Caki2 (cell line): Measurements from ENCODE around the gene MRPS18B. TPM values are rescaled to one million over a fixed set of nuclear protein-coding genes. Genes with fewer than 3 reads are reported as not detected.
A peak's percentile ranks its signal among the peaks of the same experiment; 100 is the strongest.

Experiments used
- DNase-seq: peaks from one replicate; pipeline ENCODE4 v3.0.0-alpha.2; 2015; ENCODE audit warnings: low read depth
- in situ Hi-C: cut with HindIII; loops from 2 replicates; pipeline ENCODE4 v1.10.0; 2016; ENCODE audit warnings: low sequenced_read_pairs, low pct_unique_long_range_greater_than_20kb, mixed read lengths
- total RNA-seq: library from RNA; depleted of rRNA; stranded (reverse); fragments of >200 nt; shearing (Covaris generic); gene quantifications from 2 replicates; pipeline ENCODE4 v1.2.3, GENCODE V29; 2014; ENCODE audit warnings: low replicate concordance

Gene MRPS18B
- total RNA-seq, 1 experiment from 2014 or later: 61.1 TPM

DNA sequence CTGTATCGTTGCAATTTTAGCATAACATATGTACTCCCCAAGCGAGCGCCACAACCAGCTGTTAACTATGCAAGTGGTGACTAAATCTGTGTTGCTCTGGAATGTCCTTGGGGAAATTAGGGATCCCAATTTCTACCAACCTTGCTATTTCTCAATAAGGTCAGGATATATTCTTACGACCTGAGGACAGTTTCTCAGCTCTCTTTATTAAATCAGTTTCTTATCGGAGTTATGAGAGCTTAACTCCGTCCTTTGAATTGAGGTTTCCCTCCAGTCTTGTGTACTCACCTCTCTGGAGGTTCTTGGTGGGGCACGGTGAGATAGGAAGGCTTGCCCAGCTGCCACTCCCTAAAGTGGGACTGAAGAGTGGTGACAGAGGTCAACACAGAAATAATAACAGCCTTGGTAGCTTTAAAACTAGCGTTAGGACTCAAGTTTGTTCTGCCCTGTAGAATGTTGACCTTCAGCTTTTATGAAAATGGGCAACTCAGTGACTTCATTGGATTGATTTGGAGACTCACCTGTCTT lies 694 bp downstream of the MRPS18B start:
- in situ Hi-C loops: no loop called here
- DNase-seq: no peak

GRCh38 chr6:30619561-30619960 lies 1.9 kb downstream of the MRPS18B start:
- DNase-seq: no peak
- in situ Hi-C loops: no loop called here

GRCh38 chr6:30625511-30625910 lies 7.9 kb downstream of the MRPS18B start:
- DNase-seq: no peak
- in situ Hi-C loops: no loop called here

GRCh38 chr6:30626484-30627366 lies 9.1 kb downstream of the MRPS18B start, which contains the start of gene ATAT1:
Gene ATAT1, plus strand, starts transcription at chr6:30626874.
- in situ Hi-C loops: no loop called here
- peak; percentile 70 for DNase-seq

- in situ Hi-C loops: no loop called here
These were observed 18.2 kb downstream of the MRPS18B start for GRCh38 chr6:30635834-30636233.

DNA sequence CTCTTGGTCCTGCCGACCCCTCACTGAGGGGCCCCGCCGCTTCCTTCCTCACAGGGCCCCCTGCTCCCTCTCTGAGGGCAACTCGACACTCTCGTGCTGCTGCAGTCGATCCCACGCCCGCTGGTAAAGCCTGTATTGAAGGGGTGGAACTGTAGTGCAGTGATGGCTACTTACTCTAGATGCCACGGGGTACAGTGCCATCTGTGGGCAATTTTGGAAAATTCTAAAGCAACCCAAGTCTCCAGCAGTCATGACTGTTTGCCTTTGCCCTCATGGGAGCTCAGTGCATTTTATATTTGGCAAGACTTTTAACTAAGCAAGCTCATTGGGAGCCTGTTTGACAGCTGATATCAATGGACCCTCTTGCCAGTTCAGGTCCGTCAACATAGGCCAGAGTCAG lies 22.8 kb downstream of the MRPS18B start:
- in situ Hi-C loops: no loop called here
- DNase-seq: no peak

More at GRCh38 chr6:30635834-30636233, 18.2 kb downstream of the MRPS18B start:
- no peak for DNase-seq

- in situ Hi-C loops: no loop called here
- DNase-seq: no peak
These were observed 23.4 kb downstream of the MRPS18B start for GRCh38 chr6:30641048-30641447.

DNA sequence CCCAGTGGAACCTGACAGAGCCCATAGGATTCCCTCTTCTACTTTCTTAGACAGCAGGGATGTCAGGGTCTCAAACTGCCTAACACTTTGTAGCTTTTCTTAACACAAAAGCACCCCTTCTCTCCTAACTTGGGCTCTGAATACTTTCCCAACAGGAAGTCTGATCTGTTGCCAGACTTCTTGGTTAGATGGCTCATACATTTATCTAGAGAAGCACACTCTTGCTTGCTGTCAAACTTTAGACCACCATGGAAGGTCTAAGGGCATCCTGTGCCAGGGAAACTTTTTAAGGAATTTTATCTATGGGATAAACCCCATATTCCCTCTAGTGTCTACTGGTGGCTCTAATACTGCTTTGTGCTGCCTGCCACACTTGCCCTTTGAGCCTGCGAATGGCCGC lies 26.0 kb downstream of the MRPS18B start:
- in situ Hi-C loops: no loop called here
- DNase-seq: no peak

GRCh38 chr6:30644769-30645168 lies 27.1 kb downstream of the MRPS18B start:
- in situ Hi-C loops: no loop called here
- DNase-seq: no peak

GRCh38 chr6:30645989-30646388 lies 28.3 kb downstream of the MRPS18B start:
- DNase-seq: no peak

GRCh38 chr6:30646450-30647241 lies 29.0 kb downstream of the MRPS18B start, which contains the start of gene C6orf136:
Gene C6orf136, plus strand, starts transcription at chr6:30647133. Its CDS starts 99 bp downstream, at chr6:30647232.
- peak; percentile 78 for DNase-seq
- in situ Hi-C loops: no loop called here

More at GRCh38 chr6:30645989-30646388, 28.3 kb downstream of the MRPS18B start:
- in situ Hi-C loops: no loop called here

GRCh38 chr6:30647242-30648116 lies 29.8 kb downstream of the MRPS18B start:
- in situ Hi-C loops: no loop called here
- peak; percentile 76 for DNase-seq

GRCh38 chr6:30651143-30651542 lies 33.5 kb downstream of the MRPS18B start:
- in situ Hi-C loops: no loop called here
- no peak for DNase-seq

- in situ Hi-C loops: no loop called here
- no peak for DNase-seq
These were observed 37.4 kb downstream of the MRPS18B start for GRCh38 chr6:30654798-30655742.

DNA sequence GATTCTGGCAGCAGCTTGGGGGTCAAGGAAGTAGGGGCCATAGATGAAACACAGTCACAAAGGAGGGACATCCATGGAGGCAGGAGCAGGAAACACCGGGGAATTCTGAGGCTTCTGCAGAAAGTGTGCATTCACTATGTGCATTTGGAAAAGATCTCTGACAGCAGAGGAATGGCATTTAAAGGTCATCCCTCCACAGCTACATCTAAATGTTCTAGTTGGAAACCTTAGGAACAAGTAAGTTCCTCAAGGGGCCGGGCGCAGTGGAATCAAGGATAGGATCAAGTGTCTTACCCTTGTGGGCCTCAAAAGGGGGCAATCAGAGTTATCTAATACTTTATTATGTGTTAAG lies 38.1 kb downstream of the MRPS18B start:
- in situ Hi-C loops: no loop called here

DNA sequence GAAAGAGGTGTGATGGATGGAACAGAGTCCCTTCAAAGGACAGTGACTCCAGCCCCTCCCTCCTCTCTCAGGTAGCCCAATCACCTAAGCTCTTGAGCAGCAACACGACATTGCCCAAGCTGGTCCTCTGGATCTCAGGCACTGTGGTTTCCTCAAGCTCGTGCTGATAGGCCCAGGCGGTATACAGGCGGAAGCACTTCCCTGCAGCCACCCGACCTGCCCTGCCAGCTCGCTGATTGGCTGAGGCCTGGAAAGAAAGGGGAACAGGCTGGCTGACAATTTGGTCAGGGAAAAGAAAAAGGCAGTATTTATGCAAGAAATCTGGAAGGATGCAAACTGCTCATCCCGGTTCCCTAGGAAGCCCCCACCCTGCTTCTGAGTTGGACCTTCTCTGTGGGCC lies 38.9 kb downstream of the MRPS18B start:
- DNase-seq: no peak
- in situ Hi-C loops: no loop called here

More for the DNA sequence above, 38.1 kb downstream of the MRPS18B start:
- no peak for DNase-seq

- DNase-seq: no peak
- in situ Hi-C loops: no loop called here
These were observed 39.8 kb downstream of the MRPS18B start for GRCh38 chr6:30657454-30657853.
